Colonic mucosa (tissue), 4 donors: ENCODE measurements around the gene NCF2. TPM values are rescaled to one million over a fixed set of nuclear protein-coding genes. Genes with fewer than 3 reads are reported as not detected.
"Not testable (repeated sequence)": the region's sequence is repeated elsewhere in the genome, so short reads cannot be mapped to it uniquely, and the experiment has no call there.

Source experiments
- DNase-seq: peaks from one replicate; pipeline ENCODE4 v3.0.0-alpha.2; 2020
- H3K27ac ChIP-seq: fragments of 200-600 bp; one replicate; pipeline ENCODE4 v1.8.0; 2021
- H3K27me3 ChIP-seq: fragments of 200-600 bp; one replicate; pipeline ENCODE4 v1.8.0; 2021
- H3K36me3 ChIP-seq: fragments of 200-600 bp; one replicate; pipeline ENCODE4 v1.8.0; 2021
- H3K4me1 ChIP-seq: fragments of 200-600 bp; one replicate; pipeline ENCODE4 v1.8.0; 2021; ENCODE audit warnings: mild to moderate bottlenecking
- H3K4me3 ChIP-seq: fragments of 200-600 bp; one replicate; pipeline ENCODE4 v1.8.0; 2021
- H3K9ac ChIP-seq, 2 donors: one replicate each; pipeline ENCODE4 v1.7.0; 2013; ENCODE audit warnings: control low read depth in 2 of 2, low read depth in 2 of 2, low read length in 2 of 2
- H3K9me3 ChIP-seq: fragments of 200-600 bp; one replicate; pipeline ENCODE4 v1.8.0; 2021
- intact Hi-C: fragments of 100-400 bp; cut with DNase I; formaldehyde crosslinking; loops from one replicate; pipeline ENCODE4 v1.14.1; 2022
- total RNA-seq, 2 donors: library from RNA; stranded (reverse); fragmentation: NEBNext Ultra II Directional in 1 of 2; extraction: Animal tissue kit (Norgen Biotek cat#: 25700) in 1 of 2; gene quantifications; one replicate each; pipeline ENCODE4 v1.2.1, GENCODE V29; 2021
- TF ChIP-seq, protein P1 (sequence below): fragments of 200-600 bp; IDR thresholded peaks from one replicate; pipeline ENCODE4 v1.8.0; 2022; ENCODE audit warnings: antibody characterized with exemption, mild to moderate bottlenecking
- donor health status: healthy.
- donor health status: DM: no; HTN: no; CAD: no.
- donor health status: DM: no; HTN: no; CAD: no.

NCF2 gene
- total RNA-seq, 2 donors from 2014 or later = 2.5 to 9.1 TPM

DNA sequence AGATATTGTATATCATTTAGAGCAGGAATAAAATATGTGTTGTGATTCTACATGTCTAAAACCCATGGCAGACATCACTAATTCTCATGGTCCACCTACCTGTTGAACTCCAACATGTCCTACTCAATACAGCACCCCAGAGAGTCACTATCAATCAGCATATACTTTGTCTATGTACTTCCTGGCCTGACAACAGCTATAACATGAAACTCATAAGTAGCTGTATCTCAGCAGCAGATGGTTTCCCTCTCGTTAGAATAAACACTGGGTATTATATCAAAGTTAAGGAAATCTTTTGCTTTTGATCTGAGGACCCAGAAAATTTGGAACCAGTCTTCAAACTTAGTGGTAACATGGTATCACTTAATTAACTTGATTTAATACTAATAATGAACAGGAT is 29.5 kb upstream of the NCF2 start:
- TF ChIP-seq, protein P1, sequence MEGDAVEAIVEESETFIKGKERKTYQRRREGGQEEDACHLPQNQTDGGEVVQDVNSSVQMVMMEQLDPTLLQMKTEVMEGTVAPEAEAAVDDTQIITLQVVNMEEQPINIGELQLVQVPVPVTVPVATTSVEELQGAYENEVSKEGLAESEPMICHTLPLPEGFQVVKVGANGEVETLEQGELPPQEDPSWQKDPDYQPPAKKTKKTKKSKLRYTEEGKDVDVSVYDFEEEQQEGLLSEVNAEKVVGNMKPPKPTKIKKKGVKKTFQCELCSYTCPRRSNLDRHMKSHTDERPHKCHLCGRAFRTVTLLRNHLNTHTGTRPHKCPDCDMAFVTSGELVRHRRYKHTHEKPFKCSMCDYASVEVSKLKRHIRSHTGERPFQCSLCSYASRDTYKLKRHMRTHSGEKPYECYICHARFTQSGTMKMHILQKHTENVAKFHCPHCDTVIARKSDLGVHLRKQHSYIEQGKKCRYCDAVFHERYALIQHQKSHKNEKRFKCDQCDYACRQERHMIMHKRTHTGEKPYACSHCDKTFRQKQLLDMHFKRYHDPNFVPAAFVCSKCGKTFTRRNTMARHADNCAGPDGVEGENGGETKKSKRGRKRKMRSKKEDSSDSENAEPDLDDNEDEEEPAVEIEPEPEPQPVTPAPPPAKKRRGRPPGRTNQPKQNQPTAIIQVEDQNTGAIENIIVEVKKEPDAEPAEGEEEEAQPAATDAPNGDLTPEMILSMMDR = no peak

DNA sequence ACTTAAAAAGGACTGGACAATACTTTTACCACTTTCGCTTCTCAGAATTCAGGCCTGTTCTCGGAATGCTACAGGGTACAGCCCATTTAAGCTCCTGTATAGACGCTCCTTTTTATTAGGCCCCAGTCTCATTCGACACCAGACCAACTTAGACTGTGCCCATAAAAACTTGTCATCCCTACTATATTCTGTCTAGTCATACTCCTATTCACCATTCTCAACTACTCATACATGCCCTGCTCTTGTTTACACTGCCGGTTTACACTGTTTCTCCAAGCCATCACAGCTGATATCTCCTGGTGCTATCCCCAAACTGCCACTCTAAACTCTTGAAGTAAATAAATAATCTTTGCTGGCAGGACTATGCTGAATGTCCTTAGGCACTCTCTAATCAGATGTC is 27.9 kb upstream of the NCF2 start:
- H3K27me3 ChIP-seq, H3K9ac ChIP-seq, intact Hi-C loops: not testable (repeated sequence)

More for the DNA sequence above, 29.5 kb upstream of the NCF2 start:
- no peaks in the 10 kb centered on the region for H3K27me3 ChIP-seq
- H3K27ac ChIP-seq = no peak overlapping the region
- intact Hi-C loops = loop anchor here (5.0 to 10.0 kb wide), 3 partner anchors 75 to 337 kb away; no protein-coding TSS in a partner anchor
- DNase-seq = no peak
- no peaks in the 10 kb centered on the region for H3K4me1 ChIP-seq
- no peak overlapping the region for H3K9ac ChIP-seq
- H3K36me3 ChIP-seq = no peaks in the 10 kb centered on the region
- no peaks in the 10 kb centered on the region for H3K9me3 ChIP-seq
- H3K4me3 ChIP-seq = no peak overlapping the region

DNA sequence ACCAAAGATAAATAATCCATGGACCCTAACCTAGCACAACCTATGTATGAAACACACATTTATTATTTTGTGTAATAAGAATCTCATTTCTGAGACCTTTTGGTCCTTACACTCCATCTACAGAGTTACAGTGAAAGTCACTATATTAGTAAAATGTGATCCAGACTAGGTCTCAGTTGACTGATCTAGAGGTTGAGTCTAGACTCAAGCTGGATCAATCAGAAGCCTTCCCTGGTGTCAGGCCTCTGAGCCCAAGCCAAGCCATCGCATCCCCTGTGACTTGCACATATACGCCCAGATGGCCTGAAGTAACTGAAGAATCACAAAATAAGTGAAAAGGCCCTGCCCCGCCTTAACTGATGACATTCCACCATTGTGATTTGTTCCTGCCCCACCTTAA is 22.7 kb upstream of the NCF2 start:
- DNase-seq, H3K27ac ChIP-seq, H3K27me3 ChIP-seq, H3K9me3 ChIP-seq, H3K9ac ChIP-seq, H3K4me1 ChIP-seq, H3K36me3 ChIP-seq, H3K4me3 ChIP-seq, intact Hi-C loops: not testable (repeated sequence)

More for the DNA sequence above, 27.9 kb upstream of the NCF2 start:
- H3K9me3 ChIP-seq, H3K4me3 ChIP-seq, H3K36me3 ChIP-seq, DNase-seq, H3K4me1 ChIP-seq, H3K27ac ChIP-seq: not testable (repeated sequence)

DNA sequence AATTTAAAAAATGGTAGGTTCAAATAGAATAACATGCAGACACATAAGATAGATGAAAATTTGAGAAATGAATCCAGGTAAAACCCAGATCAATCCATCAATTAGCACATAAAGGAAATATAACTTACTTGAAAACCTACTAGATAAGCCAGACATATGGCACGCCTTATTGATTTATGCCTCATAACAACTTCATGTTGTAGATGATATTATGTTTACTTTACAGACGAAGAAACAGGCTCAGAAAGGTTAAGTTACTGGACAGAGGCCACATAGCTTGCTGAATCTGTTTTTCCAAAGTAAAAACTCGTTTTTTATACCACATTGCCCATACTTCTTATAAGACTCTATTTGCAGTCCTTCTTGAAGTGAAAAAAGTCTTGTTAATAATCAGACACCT is 22.1 kb upstream of the NCF2 start:
- TF ChIP-seq, protein P1 = no peak
- Histone ChIP-seq H3K9me3 (no peaks in the 10 kb centered on the region), H3K4me3 (no peak overlapping the region), H3K4me1 (no peaks in the 10 kb centered on the region), H3K9ac (no peak overlapping the region), H3K27me3 (no peaks in the 10 kb centered on the region), H3K27ac (no peak overlapping the region), H3K36me3 (no peaks in the 10 kb centered on the region)
- DNase-seq = no peak
- intact Hi-C loops = no loop called here

- H3K4me3 ChIP-seq = no peak overlapping the region
- H3K9ac ChIP-seq = no peak overlapping the region
- H3K4me1 ChIP-seq = no peaks in the 10 kb centered on the region
- no peaks in the 10 kb centered on the region for H3K9me3 ChIP-seq
- intact Hi-C loops = no loop called here
- TF ChIP-seq, protein P1 = no peak
- no peaks in the 10 kb centered on the region for H3K27me3 ChIP-seq
- no peak overlapping the region for H3K27ac ChIP-seq
- H3K36me3 ChIP-seq = no peaks in the 10 kb centered on the region
- no peak for DNase-seq
Measured at GRCh38 chr1:183611021-183611420, 20.8 kb upstream of the NCF2 start.

- no peaks in the 10 kb centered on the region for H3K27me3 ChIP-seq
- no peak for DNase-seq
- no peaks in the 10 kb centered on the region for H3K9me3 ChIP-seq
- H3K36me3 ChIP-seq = no peaks in the 10 kb centered on the region
- peak overlapping the region; percentile 27 for H3K27ac ChIP-seq
- TF ChIP-seq, protein P1 = no peak
- H3K4me1 ChIP-seq = no peaks in the 10 kb centered on the region
- H3K9ac ChIP-seq = no peak overlapping the region
- no peak overlapping the region for H3K4me3 ChIP-seq
- intact Hi-C loops = no loop called here
Measured at GRCh38 chr1:183609759-183610452, 19.6 kb upstream of the NCF2 start.
